PC-3 (cell line): ENCODE results near the gene TOX3. TPM values are rescaled to one million over a fixed set of nuclear protein-coding genes. Genes with fewer than 3 reads are reported as not detected.

Experiments
- ATAC-seq: fragments of 200-7000 bp; cut with Tn5 transposase; 2 replicates; pipeline ENCODE4 v1.9.1; 2020; ENCODE audit warnings: mild to moderate bottlenecking, moderate library complexity
- BruUV-seq: library from RNA; stranded (reverse); fragments of 400-500 nt; replicated peaks from 2 replicates; lab custom pipeline; 2021; lab: Mats Ljungman, UMichigan
- CTCF ChIA-PET: fragments of 300-600 bp; sonication (Branson Sonifier 250); formaldehyde crosslinking; loops from one replicate; lab custom pipeline; 2022; ENCODE audit warnings: antibody characterized with exemption; lab: Charles Lee
- POLR2A ChIA-PET: fragments of 300-600 bp; sonication (Branson Sonifier 250); formaldehyde crosslinking; loops from one replicate; lab custom pipeline; 2022; ENCODE audit warnings: antibody characterized with exemption; ENCODE audit not compliant: unreplicated experiment; lab: Charles Lee
- DNase-seq: peaks from one replicate; pipeline ENCODE4 v3.0.0-alpha.2; 2015
- H2AFZ ChIP-seq: fragments of 300-600 bp; sonication (generic); 2 replicates; pipeline ENCODE4 v1.6.0; 2016; ENCODE audit warnings: antibody characterized with exemption, low read length
- H3F3A ChIP-seq: fragments of 300-600 bp; sonication (generic); one replicate; pipeline ENCODE4 v1.6.0; 2017; ENCODE audit warnings: antibody characterized with exemption, low read length, control low read depth, mild to moderate bottlenecking; ENCODE audit not compliant: unreplicated experiment
- H3K27ac ChIP-seq: fragments of 300-600 bp; sonication (generic); 2 replicates; pipeline ENCODE4 v1.5.1; 2016; ENCODE audit warnings: mild to moderate bottlenecking, low read length
- H3K27me3 ChIP-seq: fragments of 300-600 bp; sonication (generic); 2 replicates; pipeline ENCODE4 v1.6.1; 2016; ENCODE audit warnings: low read length, mixed read lengths
- H3K36me3 ChIP-seq: fragments of 300-600 bp; sonication (generic); 2 replicates; pipeline ENCODE4 v1.6.1; 2016; ENCODE audit warnings: low read depth, mixed run types, low read length, mixed read lengths
- H3K4me1 ChIP-seq: fragments of 300-600 bp; sonication (generic); 2 replicates; pipeline ENCODE4 v1.5.1; 2016; ENCODE audit warnings: low read length; ENCODE audit not compliant: insufficient read depth
- H3K4me2 ChIP-seq: fragments of 300-600 bp; sonication (generic); 2 replicates; pipeline ENCODE4 v1.6.0; 2016; ENCODE audit warnings: low read length
- H3K4me3 ChIP-seq: fragments of 300-600 bp; sonication (generic); 2 replicates; pipeline ENCODE4 v1.5.1; 2016; ENCODE audit warnings: mild to moderate bottlenecking, low read length, mixed read lengths
- H3K79me2 ChIP-seq: fragments of 300-600 bp; sonication (generic); 2 replicates; pipeline ENCODE4 v1.6.1; 2017; ENCODE audit warnings: low read length, mixed read lengths
- H3K9ac ChIP-seq: fragments of 300-600 bp; sonication (generic); 2 replicates; pipeline ENCODE4 v1.6.0; 2016; ENCODE audit warnings: mild to moderate bottlenecking, low read length
- H3K9me2 ChIP-seq: fragments of 300-600 bp; sonication (generic); replicated peaks from 2 replicates; pipeline ENCODE4 v1.6.1; 2016; ENCODE audit warnings: mixed run types, low read length, mixed read lengths
- H3K9me3 ChIP-seq: fragments of 300-600 bp; sonication (generic); 2 replicates; pipeline ENCODE4 v1.6.1; 2016; ENCODE audit warnings: low read length, mixed read lengths
- H4K20me1 ChIP-seq: fragments of 300-600 bp; sonication (generic); 2 replicates; pipeline ENCODE4 v1.6.1; 2016; ENCODE audit warnings: low read length, mixed read lengths
- CTCF ChIP-seq: fragments of 300-600 bp; sonication (generic); conservative IDR thresholded peaks from 2 replicates; pipeline ENCODE4 v1.5.1; 2017; ENCODE audit warnings: antibody characterized with exemption, low read depth, mild to moderate bottlenecking, low read length
- EZH2 ChIP-seq: fragments of 300-600 bp; sonication (generic); IDR thresholded peaks from one replicate; pipeline ENCODE4 v1.6.1; 2017; ENCODE audit warnings: antibody characterized with exemption, mild to moderate bottlenecking, low read length; ENCODE audit not compliant: unreplicated experiment
- EZH2phosphoT487 ChIP-seq: fragments of 300-600 bp; sonication (generic); IDR thresholded peaks from 2 replicates; pipeline ENCODE4 v1.6.1; 2018; ENCODE audit warnings: mild to moderate bottlenecking, antibody characterized with exemption, low read length, borderline replicate concordance
- intact Hi-C: fragments of 100-400 bp; cut with micrococcal nuclease; formaldehyde crosslinking; loops from 2 replicates; pipeline ENCODE4 v1.9.0; 2023
- total RNA-seq: library from RNA; depleted of rRNA; stranded (reverse); fragments of >200 nt; gene quantifications from 2 replicates; pipeline ENCODE4 v1.2.3, GENCODE V29; 2014

Gene TOX3
- total RNA-seq, 1 experiment from 2014 or later, result not detected

DNA sequence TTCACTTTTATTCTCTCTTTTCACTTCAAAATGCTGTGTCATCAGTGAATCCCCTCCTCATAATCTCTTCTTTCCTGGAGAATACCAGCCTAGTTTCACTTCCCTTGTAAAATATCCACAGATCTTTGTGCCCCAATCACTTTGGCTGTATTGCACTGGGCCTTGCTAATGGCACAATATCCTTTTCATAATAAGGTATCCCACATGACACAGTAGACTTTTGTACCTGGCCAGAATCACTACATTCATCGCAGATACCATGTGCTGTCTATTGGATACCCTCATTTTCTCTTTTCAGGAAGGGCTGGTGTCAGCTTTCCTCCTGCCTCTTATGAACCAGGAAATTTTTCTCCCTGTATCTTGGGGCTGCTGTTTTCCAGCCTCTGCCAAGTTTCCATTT, 25.7 kb upstream of the TOX3 start:
- Histone ChIP-seq H3K4me3 (no peak overlapping the region), H3K9ac (no peak overlapping the region), H4K20me1 (no peaks in the 10 kb centered on the region), H3K36me3 (no peaks in the 10 kb centered on the region), H3K9me2 (no peaks in the 10 kb centered on the region), H3K4me1 (no peaks in the 10 kb centered on the region), H3K79me2 (no peaks in the 10 kb centered on the region), H3K27me3 (no peaks in the 10 kb centered on the region), H3F3A (no peaks in the 10 kb centered on the region), H3K27ac (no peak overlapping the region), H3K4me2 (no peak overlapping the region), H3K9me3 (no peaks in the 10 kb centered on the region), H2AFZ (no peak overlapping the region)
- DNase-seq, result no peak
- TF ChIP-seq EZH2phosphoT487 (no peak), CTCF (no peak)
- BruUV-seq, result no TSS peak
- intact Hi-C loops, result no loop called here
- no peak for ATAC-seq
- ChIA-PET CTCF (no interaction called here), POLR2A (no interaction called here)

GRCh38 chr16:52570495-52571091, 23.6 kb upstream of the TOX3 start:
- Histone ChIP-seq H3K36me3 (no peaks in the 10 kb centered on the region), H2AFZ (no peak overlapping the region), H3F3A (no peaks in the 10 kb centered on the region), H3K4me3 (no peak overlapping the region), H3K9me3 (no peaks in the 10 kb centered on the region), H3K27ac (no peak overlapping the region), H3K4me2 (no peak overlapping the region), H3K27me3 (no peaks in the 10 kb centered on the region), H3K4me1 (no peaks in the 10 kb centered on the region), H3K79me2 (no peaks in the 10 kb centered on the region), H3K9me2 (no peaks in the 10 kb centered on the region), H3K9ac (no peak overlapping the region), H4K20me1 (no peaks in the 10 kb centered on the region)
- ChIA-PET CTCF (no interaction called here), POLR2A (no interaction called here)
- ATAC-seq (no peak), DNase-seq (no peak)
- no TSS peak for BruUV-seq
- TF ChIP-seq CTCF, result no peak
- TF ChIP-seq EZH2, result no peak
- intact Hi-C loops, result no loop called here

DNA sequence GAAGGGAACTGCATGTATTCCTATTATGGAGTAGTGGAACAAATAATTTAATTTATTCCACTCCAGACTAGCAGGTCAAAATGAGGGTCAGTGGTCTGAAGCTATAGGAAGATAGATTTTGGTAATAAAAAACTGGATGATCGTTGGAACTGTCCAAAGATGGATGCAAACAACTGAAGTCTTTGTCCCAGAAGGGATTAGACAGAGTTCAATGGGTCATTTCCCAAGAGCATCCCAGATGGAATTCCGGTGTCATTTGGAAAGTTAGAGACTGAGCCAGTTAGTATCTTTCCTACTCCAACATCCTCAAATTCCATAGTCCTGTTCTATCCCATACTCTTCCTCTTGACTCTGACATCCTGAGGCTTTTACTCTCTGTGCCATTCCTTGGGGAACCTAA, 22.8 kb upstream of the TOX3 start:
- intact Hi-C loops, result no loop called here
- CTCF ChIA-PET, result no interaction called here

More for the DNA sequence above, 22.8 kb upstream of the TOX3 start:
- H3K9ac ChIP-seq, result no peak overlapping the region
- H3K9me3 ChIP-seq, result no peaks in the 10 kb centered on the region
- DNase-seq, result no peak
- H3K36me3 ChIP-seq, result no peaks in the 10 kb centered on the region
- no peak for TF ChIP-seq EZH2
- no peak for TF ChIP-seq CTCF
- TF ChIP-seq EZH2phosphoT487, result no peak
- no TSS peak for BruUV-seq
- H3F3A ChIP-seq, result no peaks in the 10 kb centered on the region
- POLR2A ChIA-PET, result no interaction called here
- H2AFZ ChIP-seq, result no peak overlapping the region
- no peaks in the 10 kb centered on the region for H4K20me1 ChIP-seq
- H3K4me2 ChIP-seq, result no peak overlapping the region
- no peak overlapping the region for H3K4me3 ChIP-seq
- no peaks in the 10 kb centered on the region for H3K79me2 ChIP-seq
- ATAC-seq, result no peak
- no peaks in the 10 kb centered on the region for H3K4me1 ChIP-seq
- H3K27me3 ChIP-seq, result no peaks in the 10 kb centered on the region
- no peaks in the 10 kb centered on the region for H3K9me2 ChIP-seq
- no peak overlapping the region for H3K27ac ChIP-seq
